Glutamatergic neuron (in vitro differentiated cells): Measurements from ENCODE around the gene DSG3. TPM values are rescaled to one million over a fixed set of nuclear protein-coding genes. Genes with fewer than 3 reads are reported as not detected.
A peak's percentile ranks its signal among the peaks of the same experiment; 100 is the strongest.

Experiments
- DNase-seq: peaks from one replicate; pipeline ENCODE4 v3.0.0; 2022
- H3K27ac Mint-ChIP-seq: one replicate; pipeline ENCODE4 v1.8.0; 2020; ENCODE audit warnings: mild to moderate bottlenecking, mixed read lengths, inconsistent platforms; ENCODE audit not compliant: unreplicated experiment
- H3K27me3 Mint-ChIP-seq: one replicate; pipeline ENCODE4 v1.8.0; 2020; ENCODE audit warnings: mild to moderate bottlenecking, moderate library complexity, mixed read lengths, inconsistent platforms; ENCODE audit not compliant: unreplicated experiment
- H3K36me3 Mint-ChIP-seq: one replicate; pipeline ENCODE4 v1.8.0; 2020; ENCODE audit warnings: mild to moderate bottlenecking, mixed read lengths, inconsistent platforms; ENCODE audit not compliant: unreplicated experiment
- H3K4me1 Mint-ChIP-seq: one replicate; pipeline ENCODE4 v1.8.0; 2020; ENCODE audit warnings: mild to moderate bottlenecking, low read depth, mixed read lengths, inconsistent platforms; ENCODE audit not compliant: unreplicated experiment
- H3K4me3 Mint-ChIP-seq: one replicate; pipeline ENCODE4 v1.8.0; 2020; ENCODE audit warnings: mild to moderate bottlenecking, mixed read lengths, inconsistent platforms; ENCODE audit not compliant: unreplicated experiment
- H3K9me3 Mint-ChIP-seq: one replicate; pipeline ENCODE4 v1.8.0; 2020; ENCODE audit warnings: mild to moderate bottlenecking, moderate library complexity, mixed read lengths, inconsistent platforms; ENCODE audit not compliant: unreplicated experiment
- total RNA-seq: library from RNA; stranded (reverse); fragmentation: NEBNext Ultra II Directional; extraction: Animal tissue kit (Norgen Biotek cat#: 25700); gene quantifications from one replicate; pipeline ENCODE4 v1.2.1, GENCODE V29; 2021; ENCODE audit not compliant: unreplicated experiment
- TF ChIP-seq, protein P1 (sequence below): fragments of 200-600 bp; sonication (generic); IDR thresholded peaks from one replicate; pipeline ENCODE4 v1.5.0; 2021; ENCODE audit not compliant: partially characterized antibody, unreplicated experiment

DSG3 gene
- total RNA-seq, 1 donor from 2014 or later: not detected

DNA sequence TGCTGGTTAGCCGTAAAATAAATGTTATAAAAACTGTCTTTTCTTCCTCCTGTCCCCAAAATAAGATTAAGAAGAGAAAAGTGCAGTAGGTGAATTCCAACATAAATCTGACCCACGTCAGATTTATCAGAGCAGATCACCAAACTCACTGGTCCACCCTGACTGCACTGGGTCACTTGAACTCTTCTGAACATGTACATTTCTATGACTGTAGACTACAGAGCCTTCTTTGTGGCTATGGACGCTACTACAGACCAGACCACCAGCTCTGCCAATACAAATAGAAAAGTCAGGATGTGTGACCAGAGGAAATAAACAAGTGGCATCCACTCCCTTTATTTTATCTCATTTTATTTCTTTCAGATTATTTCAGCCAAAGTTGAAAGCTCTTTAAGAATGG, 62.0 kb downstream of the DSG3 start:
- H3K9me3 Mint-ChIP-seq: no peaks in the 10 kb centered on the region
- TF ChIP-seq, protein P1, sequence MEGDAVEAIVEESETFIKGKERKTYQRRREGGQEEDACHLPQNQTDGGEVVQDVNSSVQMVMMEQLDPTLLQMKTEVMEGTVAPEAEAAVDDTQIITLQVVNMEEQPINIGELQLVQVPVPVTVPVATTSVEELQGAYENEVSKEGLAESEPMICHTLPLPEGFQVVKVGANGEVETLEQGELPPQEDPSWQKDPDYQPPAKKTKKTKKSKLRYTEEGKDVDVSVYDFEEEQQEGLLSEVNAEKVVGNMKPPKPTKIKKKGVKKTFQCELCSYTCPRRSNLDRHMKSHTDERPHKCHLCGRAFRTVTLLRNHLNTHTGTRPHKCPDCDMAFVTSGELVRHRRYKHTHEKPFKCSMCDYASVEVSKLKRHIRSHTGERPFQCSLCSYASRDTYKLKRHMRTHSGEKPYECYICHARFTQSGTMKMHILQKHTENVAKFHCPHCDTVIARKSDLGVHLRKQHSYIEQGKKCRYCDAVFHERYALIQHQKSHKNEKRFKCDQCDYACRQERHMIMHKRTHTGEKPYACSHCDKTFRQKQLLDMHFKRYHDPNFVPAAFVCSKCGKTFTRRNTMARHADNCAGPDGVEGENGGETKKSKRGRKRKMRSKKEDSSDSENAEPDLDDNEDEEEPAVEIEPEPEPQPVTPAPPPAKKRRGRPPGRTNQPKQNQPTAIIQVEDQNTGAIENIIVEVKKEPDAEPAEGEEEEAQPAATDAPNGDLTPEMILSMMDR: no peak
- H3K27ac Mint-ChIP-seq: no peak overlapping the region
- DNase-seq: no peak
- H3K27me3 Mint-ChIP-seq: no peaks in the 10 kb centered on the region
- H3K4me1 Mint-ChIP-seq: peaks cover 23% of the 10 kb centered on the region
- H3K36me3 Mint-ChIP-seq: no peaks in the 10 kb centered on the region
- no peak overlapping the region for H3K4me3 Mint-ChIP-seq

DNA sequence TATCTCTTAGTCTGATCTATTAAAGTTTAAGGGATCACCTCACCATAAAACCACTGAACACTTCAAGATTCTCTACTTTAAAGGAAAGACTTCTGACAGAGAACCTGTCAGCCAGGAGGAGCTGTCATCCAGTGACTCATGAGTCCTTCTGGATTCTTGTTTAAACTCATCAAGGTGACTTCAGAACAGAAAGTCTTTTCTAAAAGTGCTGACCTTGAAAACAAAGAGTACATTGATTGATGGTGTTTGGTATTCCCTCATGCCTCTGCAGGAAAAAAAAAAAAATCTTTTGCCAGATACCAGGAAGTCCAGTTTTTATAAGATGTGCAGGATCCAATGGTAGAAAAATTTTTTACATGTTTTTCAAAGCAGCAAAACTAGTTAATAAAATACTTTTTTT, 62.8 kb downstream of the DSG3 start:
- no peaks in the 10 kb centered on the region for H3K36me3 Mint-ChIP-seq
- H3K4me3 Mint-ChIP-seq: no peak overlapping the region
- no peaks in the 10 kb centered on the region for H3K9me3 Mint-ChIP-seq
- no peaks in the 10 kb centered on the region for H3K27me3 Mint-ChIP-seq
- H3K4me1 Mint-ChIP-seq: peaks cover 23% of the 10 kb centered on the region
- H3K27ac Mint-ChIP-seq: no peak overlapping the region
- TF ChIP-seq, protein P1: no peak
- no peak for DNase-seq

DNA sequence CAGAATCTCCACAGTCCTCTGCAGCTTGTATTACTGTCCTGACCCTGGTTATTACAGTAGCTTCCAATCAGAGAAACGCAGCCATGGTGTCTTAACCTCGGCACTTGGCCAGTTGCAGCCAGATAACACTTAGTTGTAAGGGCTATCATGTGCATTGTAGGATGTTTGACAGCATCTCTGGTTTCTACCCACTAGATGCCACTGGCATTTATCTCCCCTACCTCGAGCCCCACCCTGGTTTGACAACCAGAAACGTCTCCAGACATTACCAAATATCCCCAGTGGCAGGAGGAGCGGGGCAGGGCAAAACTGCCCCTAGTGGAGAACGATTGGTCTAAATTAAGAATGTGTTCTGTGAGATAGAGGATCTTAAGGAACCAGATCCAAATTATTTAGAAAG, 63.6 kb downstream of the DSG3 start:
- H3K4me1 Mint-ChIP-seq: peaks cover 23% of the 10 kb centered on the region
- H3K27me3 Mint-ChIP-seq: no peaks in the 10 kb centered on the region
- H3K4me3 Mint-ChIP-seq: no peak overlapping the region
- H3K9me3 Mint-ChIP-seq: no peaks in the 10 kb centered on the region
- no peak overlapping the region for H3K27ac Mint-ChIP-seq
- no peak for DNase-seq
- H3K36me3 Mint-ChIP-seq: no peaks in the 10 kb centered on the region
- TF ChIP-seq, protein P1: no peak

DNA sequence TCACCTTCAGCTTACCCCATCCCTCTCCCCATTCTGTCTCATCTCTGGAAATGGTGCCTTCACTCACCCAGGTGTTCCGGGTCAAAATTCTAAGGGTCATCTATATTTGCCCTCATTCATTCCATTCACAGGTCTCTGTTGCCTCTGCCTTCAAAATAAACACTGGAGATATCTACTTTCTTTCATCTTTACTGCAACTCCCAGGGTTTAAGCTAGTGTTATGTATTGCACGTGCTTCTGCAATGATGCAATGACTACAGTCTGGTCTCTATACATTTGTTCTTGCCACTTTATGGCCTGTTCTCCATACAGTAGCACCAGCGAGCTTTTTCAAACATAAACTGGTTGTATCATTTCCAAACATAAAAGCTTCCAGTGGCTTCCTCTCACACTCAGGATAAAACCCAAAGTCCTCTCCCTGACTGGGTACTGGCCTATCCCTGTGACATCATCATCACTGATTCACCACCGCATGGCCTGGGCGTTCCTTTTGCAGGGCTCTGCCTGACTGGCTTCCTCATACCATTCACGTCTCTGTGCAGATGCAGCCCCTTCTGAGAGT, 64.7 kb downstream of the DSG3 start:
- Mint-ChIP-seq H3K27ac (no peak overlapping the region), H3K27me3 (no peaks in the 10 kb centered on the region), H3K4me1 (peaks cover 23% of the 10 kb centered on the region), H3K9me3 (no peaks in the 10 kb centered on the region), H3K36me3 (no peaks in the 10 kb centered on the region), H3K4me3 (peak overlapping the region; percentile 23)
- DNase-seq: no peak
- TF ChIP-seq, protein P1: no peak

DNA sequence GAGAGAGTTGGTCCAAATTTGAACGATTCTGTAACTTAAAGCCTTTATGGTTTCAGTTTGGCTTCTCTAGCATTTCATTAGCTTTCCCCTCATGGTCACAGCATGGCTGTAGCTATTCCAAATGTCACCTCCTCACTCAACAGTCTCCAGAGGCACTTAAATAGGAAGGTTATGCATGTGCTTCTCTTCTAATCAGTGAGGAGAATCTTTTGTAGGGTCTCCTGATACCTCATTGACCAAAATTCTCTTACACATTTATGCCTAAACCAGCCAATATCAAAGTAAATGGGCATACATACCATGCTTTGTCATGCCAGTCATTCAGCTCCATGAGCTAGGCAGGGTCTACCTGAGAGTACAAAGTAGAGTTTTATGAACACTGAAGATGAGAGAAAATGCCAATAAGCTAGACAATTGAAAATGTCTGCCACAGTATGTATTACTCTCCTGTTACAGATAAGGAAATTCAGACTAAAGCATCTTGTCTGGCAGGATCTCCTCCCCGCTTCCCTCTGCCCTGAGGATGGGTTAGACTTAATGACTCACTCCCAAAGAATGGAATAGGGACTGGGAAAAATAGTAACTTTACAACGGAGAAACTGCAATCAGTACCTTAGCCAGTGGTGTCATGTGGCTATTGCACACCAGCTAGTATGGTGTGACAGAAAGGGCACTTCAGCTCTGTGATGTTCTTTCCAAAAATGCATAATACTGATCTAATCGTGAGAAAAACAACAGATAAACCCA, 65.8 kb downstream of the DSG3 start:
- H3K4me3 Mint-ChIP-seq: no peak overlapping the region
- H3K27me3 Mint-ChIP-seq: no peaks in the 10 kb centered on the region
- TF ChIP-seq, protein P1: no peak
- H3K4me1 Mint-ChIP-seq: peaks cover 23% of the 10 kb centered on the region
- no peaks in the 10 kb centered on the region for H3K36me3 Mint-ChIP-seq
- no peaks in the 10 kb centered on the region for H3K9me3 Mint-ChIP-seq
- no peak overlapping the region for H3K27ac Mint-ChIP-seq
- no peak for DNase-seq
